Vein endothelial cell (primary cell): ENCODE data around the gene ANKRD1. TPM values are rescaled to one million over a fixed set of nuclear protein-coding genes. Genes with fewer than 3 reads are reported as not detected.

ENCODE experiments used
- small RNA-seq: library from RNA; depleted of rRNA; stranded (forward); fragments of <200 nt; gene quantifications from one replicate; pipeline ENCODE3, GENCODE V24; 2012
- total RNA-seq: library from RNA; depleted of rRNA; stranded (reverse); fragments of >200 nt; gene quantifications from 2 replicates; pipeline ENCODE4 v1.2.3, GENCODE V29; 2012

Gene ANKRD1
- total RNA-seq: 528 and 752 TPM in 2 replicates

GRCh38 chr10:90920986-90921666 lies at the start of gene ANKRD1:
Gene ANKRD1, minus strand, starts transcription at chr10:90921087. Its CDS starts 60 bp downstream, at chr10:90921027.

GRCh38 chr10:90871766-90872647 lies 48.9 kb downstream of the ANKRD1 start, which contains the start of gene RPP30:
Gene RPP30, plus strand, starts transcription at chr10:90871974. Its CDS starts 13 bp downstream, at chr10:90871987.

Small RNA genes lying within 50 kb of the gene (small RNA-seq; reads per million reads assigned to genes)
- not detected for gene RF00019
- gene RNU6-740P: not detected

Other genes starting within 250 kb of the ANKRD1 start
- under 0.01 and 0.10 TPM in 2 replicates for gene HTR7, start 63.0 kb downstream of the ANKRD1 start, total RNA-seq
- 31.0 and 38.4 TPM in 2 replicates for gene RPP30, start 49.1 kb downstream of the ANKRD1 start, total RNA-seq